GM12878 (cell line): Measurements from ENCODE around the gene NEURL4. TPM values are rescaled to one million over a fixed set of nuclear protein-coding genes. Genes with fewer than 3 reads are reported as not detected.

Experiments
- ATAC-seq: fragments of 200-7000 bp; cut with Tn5 transposase; 3 replicates; pipeline ENCODE4 v1.9.1; 2020; ENCODE audit warnings: mild to moderate bottlenecking, moderate library complexity
- BruUV-seq: library from RNA; stranded (reverse); fragments of 400-500 nt; replicated peaks from 2 replicates; lab custom pipeline; 2021; lab: Mats Ljungman, UMichigan
- CTCF ChIA-PET: fragments of 300-600 bp; sonication (Branson Sonifier 250); formaldehyde crosslinking; extraction: SDS; loops from one replicate; lab custom pipeline; 2021; ENCODE audit warnings: inconsistent platforms; lab: Yijun Ruan, JAX
- POLR2A ChIA-PET: fragments of 350-600 bp; formaldehyde crosslinking; extraction: SDS; loops from one replicate; lab custom pipeline; 2021; ENCODE audit warnings: inconsistent platforms; lab: Charles Lee
- RAD21 ChIA-PET: fragments of 300-600 bp; sonication (Branson Sonifier 250); formaldehyde crosslinking; loops from one replicate; lab custom pipeline; 2023; ENCODE audit warnings: antibody characterized with exemption; ENCODE audit not compliant: unreplicated experiment; lab: Charles Lee
- SMC1A ChIA-PET: fragments of 300-600 bp; sonication (Branson Sonifier 250); formaldehyde crosslinking; loops from one replicate; lab custom pipeline; 2023; ENCODE audit not compliant: unreplicated experiment, uncharacterized antibody; lab: Charles Lee
- DNase-seq: peaks from one replicate; pipeline ENCODE4 v3.0.0-alpha.2; 2011; ENCODE audit warnings: low read depth, low spot score
- FAIRE-seq: peaks from 3 replicates; lab custom pipeline; 2011; peaks lifted over from hg19 to GRCh38; lab: Jason Lieb, UNC
- H2AFZ ChIP-seq: 2 replicates; pipeline ENCODE4 v1.6.0; 2011; ENCODE audit warnings: low read depth, low read length, control low read depth; ENCODE audit not compliant: control insufficient read depth
- H3K27ac ChIP-seq: 2 replicates; pipeline ENCODE4 v1.5.1; 2011; ENCODE audit warnings: control low read depth; ENCODE audit not compliant: control insufficient read depth, insufficient read depth
- H3K27me3 ChIP-seq, 2 experiments: replicated peaks in 1 of 2; 2 replicates each; pipeline versions ENCODE4 v1.6.0 to v1.6.1; 2011; ENCODE audit warnings: low read length in 1 of 2; ENCODE audit not compliant: control insufficient read depth in 2 of 2, insufficient read depth in 2 of 2
- H3K36me3 ChIP-seq, 2 experiments: 2 replicates each; pipeline ENCODE4 v1.5.1; 2011; ENCODE audit warnings: low read length in 1 of 2; ENCODE audit not compliant: control insufficient read depth in 2 of 2, insufficient read depth in 2 of 2
- H3K4me1 ChIP-seq: 2 replicates; pipeline ENCODE4 v1.6.1; 2011; ENCODE audit warnings: mild to moderate bottlenecking, low read length, moderate library complexity, mixed read lengths; ENCODE audit not compliant: control insufficient read depth, insufficient read depth
- H3K4me2 ChIP-seq: 2 replicates; pipeline ENCODE4 v1.6.0; 2011; ENCODE audit warnings: control low read depth; ENCODE audit not compliant: control insufficient read depth, insufficient read depth
- H3K4me3 ChIP-seq: fragments of 200-600 bp; sonication (generic); 2 replicates; pipeline ENCODE4 v1.5.1; 2016
- H3K79me2 ChIP-seq: 2 replicates; pipeline ENCODE4 v1.6.0; 2011; ENCODE audit warnings: low read length; ENCODE audit not compliant: control insufficient read depth, insufficient read depth
- H3K9ac ChIP-seq: 2 replicates; pipeline ENCODE4 v1.8.0; 2011; ENCODE audit warnings: low read length, control low read depth, mixed read lengths; ENCODE audit not compliant: control insufficient read depth, insufficient read depth
- H3K9me3 ChIP-seq: replicated peaks from 3 replicates; pipeline ENCODE4 v1.5.1; 2011; ENCODE audit warnings: mild to moderate bottlenecking, low read length; ENCODE audit not compliant: control insufficient read depth, insufficient read depth
- H4K20me1 ChIP-seq: 2 replicates; pipeline ENCODE4 v1.6.0; 2011; ENCODE audit not compliant: control insufficient read depth, insufficient read depth
- CBX3 ChIP-seq: fragments of 200-600 bp; sonication (generic); IDR thresholded peaks from 2 replicates; pipeline ENCODE4 v1.6.1; 2016; ENCODE audit warnings: low read depth, borderline replicate concordance
- CREM ChIP-seq: IDR thresholded peaks from 2 replicates; pipeline ENCODE4 v1.6.1; 2014; ENCODE audit warnings: antibody characterized with exemption, low read depth
- DPF2 ChIP-seq: fragments of 450-650 bp; IDR thresholded peaks from 2 replicates; pipeline ENCODE4 v1.6.1; 2017; ENCODE audit warnings: mild to moderate bottlenecking
- EZH2 ChIP-seq: IDR thresholded peaks from 2 replicates; pipeline ENCODE4 v1.6.1; 2012; ENCODE audit warnings: low read depth, mild to moderate bottlenecking, control low read depth, inconsistent platforms, low read length, borderline replicate concordance; ENCODE audit not compliant: control insufficient read depth
- GABPA ChIP-seq: IDR thresholded peaks from 2 replicates; pipeline ENCODE4 v1.6.1; 2014; ENCODE audit warnings: antibody characterized with exemption, low read depth, mild to moderate bottlenecking, inconsistent platforms
- KLF5 ChIP-seq: fragments of 450-650 bp; IDR thresholded peaks from 2 replicates; pipeline ENCODE4 v1.6.1; 2014; ENCODE audit warnings: mild to moderate bottlenecking; ENCODE audit not compliant: partially characterized antibody
- POLR2A ChIP-seq: IDR thresholded peaks from 2 replicates; pipeline ENCODE4 v1.6.1; 2011; ENCODE audit warnings: low read depth, mild to moderate bottlenecking, low read length
- PRDM15 ChIP-seq: fragments of 450-650 bp; formaldehyde crosslinking; IDR thresholded peaks from 2 replicates; pipeline ENCODE4 v1.4.0; 2020; ENCODE audit warnings: mild to moderate bottlenecking, moderate library complexity
- SMAD5 ChIP-seq: IDR thresholded peaks from 2 replicates; pipeline ENCODE4 v1.6.1; 2016; ENCODE audit warnings: antibody characterized with exemption, low read depth
- ZNF687 ChIP-seq: fragments of 450-650 bp; IDR thresholded peaks from 2 replicates; pipeline ENCODE4 v1.6.1; 2017; ENCODE audit warnings: mild to moderate bottlenecking, moderate library complexity
- WGBS: methylation state at CpG from one replicate; pipeline ENCODE4 v1.1.6; 2016; ENCODE audit warnings: low lambda C conversion rate; ENCODE audit not compliant: insufficient replicate concordance, insufficient coverage; ENCODE audit errors: missing lambda C conversion rate; 5-methylcytosine and 5-hydroxymethylcytosine counted together
- in situ Hi-C: fragments of 300-500 bp; cut with MboI; formaldehyde crosslinking; loops from 9 replicates; pipeline ENCODE4 v1.14.3; 2018; ENCODE audit warnings: mixed read lengths
- intact Hi-C: fragments of 100-400 bp; cut with micrococcal nuclease; formaldehyde crosslinking; loops from one replicate; pipeline ENCODE4 v1.14.2; 2022; ENCODE audit not compliant: unreplicated experiment
- polyA plus RNA-seq, 11 experiments: library from polyadenylated mRNA; depleted of rRNA in 4 of 11; unstranded in 6 of 11; stranded (reverse) in 5 of 11; fragments of >200 nt; fragmentation: Nextera tagmentation in 4 of 11; fragmentation: Illumina TruSeq in 1 of 11; extraction: Ambion mirVana in 4 of 11; extraction: Trizol in 1 of 11; gene quantifications; 1 replicate in 1 of 11; 2 replicates in 10 of 11; pipeline versions ENCODE4 v1.2.1 to v1.2.3, GENCODE V29; 2011 to 2016; ENCODE audit warnings: inconsistent platforms in 2 of 11, missing spikeins in 2 of 11, low read depth in 1 of 11
- total RNA-seq, 4 experiments: library from RNA; depleted of rRNA in 3 of 4; stranded (reverse); fragments of >200 nt in 3 of 4; fragmentation: Illumina TruSeq in 1 of 4; extraction: Trizol in 1 of 4; gene quantifications; 2 replicates each; pipeline versions ENCODE4 v1.2.1 to v1.2.3, GENCODE V29; 2013 to 2021
- TF ChIP-seq, protein P1 (sequence below): fragments of 450-650 bp; IDR thresholded peaks from 2 replicates; pipeline ENCODE4 v1.6.1; 2018; ENCODE audit warnings: borderline replicate concordance, mild to moderate bottlenecking; ENCODE audit not compliant: partially characterized antibody

The NEURL4 gene
- total and polyA plus RNA-seq, 10 of the 15 experiments (the other 5 are each of a cell fraction or from before 2014, with no cell fraction given), result 0.03 to 41.9 (median 10.0) TPM

- TF ChIP-seq PRDM15 (no peak), KLF5 (no peak), DPF2 (no peak), CBX3 (no peak), EZH2 (no peak)
Observed at GRCh38 chr17:7290166-7290565, 39.0 kb downstream of the NEURL4 start (continued).

- H3K27ac ChIP-seq, result no peak overlapping the region
- ChIA-PET CTCF (interaction anchor here (1.1 to 1.5 kb wide), 2 partner anchors 9 to 23 kb away, joined by 3 to 6 read pairs; no protein-coding TSS in a partner anchor), SMC1A (no interaction called here), POLR2A (interaction anchor here (1.2 kb wide), 1 partner anchor 14 kb away, joined by 9 read pairs; no protein-coding TSS in a partner anchor), RAD21 (interaction anchor here (0.6 kb wide), 1 partner anchor 226 kb away, joined by 3 read pairs; no protein-coding TSS in a partner anchor)
- BruUV-seq, result no TSS peak
- no peaks in the 10 kb centered on the region for H3K36me3 ChIP-seq
- intact Hi-C loops (no loop called here), in situ Hi-C loops (no loop called here)
- no peaks in the 10 kb centered on the region for H3K79me2 ChIP-seq
- no peaks in the 10 kb centered on the region for H3K4me1 ChIP-seq
- H2AFZ ChIP-seq, result no peak overlapping the region
- no peaks in the 10 kb centered on the region for H3K9me3 ChIP-seq
- no peak for FAIRE-seq
- no peak overlapping the region for H3K4me2 ChIP-seq
- H3K4me3 ChIP-seq, result no peak overlapping the region
- H3K9ac ChIP-seq, result no peak overlapping the region
- H4K20me1 ChIP-seq, result no peaks in the 10 kb centered on the region; the same call in 1 of the 2 replicates
- H3K27me3 ChIP-seq, result peaks cover 3 to 6% of the 10 kb centered on the region in 2 experiments
- no peak for ATAC-seq
- WGBS, result 40% methylated on average over 18 of the region's 18 CpGs
- no peak for DNase-seq
- TF ChIP-seq ZNF687, result no peak
- TF ChIP-seq, protein P1, sequence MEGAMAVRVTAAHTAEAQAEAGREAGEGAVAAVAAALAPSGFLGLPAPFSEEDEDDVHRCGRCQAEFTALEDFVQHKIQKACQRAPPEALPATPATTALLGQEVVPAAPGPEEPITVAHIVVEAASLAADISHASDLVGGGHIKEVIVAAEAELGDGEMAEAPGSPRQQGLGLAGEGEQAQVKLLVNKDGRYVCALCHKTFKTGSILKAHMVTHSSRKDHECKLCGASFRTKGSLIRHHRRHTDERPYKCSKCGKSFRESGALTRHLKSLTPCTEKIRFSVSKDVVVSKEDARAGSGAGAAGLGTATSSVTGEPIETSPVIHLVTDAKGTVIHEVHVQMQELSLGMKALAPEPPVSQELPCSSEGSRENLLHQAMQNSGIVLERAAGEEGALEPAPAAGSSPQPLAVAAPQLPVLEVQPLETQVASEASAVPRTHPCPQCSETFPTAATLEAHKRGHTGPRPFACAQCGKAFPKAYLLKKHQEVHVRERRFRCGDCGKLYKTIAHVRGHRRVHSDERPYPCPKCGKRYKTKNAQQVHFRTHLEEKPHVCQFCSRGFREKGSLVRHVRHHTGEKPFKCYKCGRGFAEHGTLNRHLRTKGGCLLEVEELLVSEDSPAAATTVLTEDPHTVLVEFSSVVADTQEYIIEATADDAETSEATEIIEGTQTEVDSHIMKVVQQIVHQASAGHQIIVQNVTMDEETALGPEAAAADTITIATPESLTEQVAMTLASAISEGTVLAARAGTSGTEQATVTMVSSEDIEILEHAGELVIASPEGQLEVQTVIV, result no peak
- TF ChIP-seq SMAD5, result no peak
- TF ChIP-seq POLR2A, result no peak
- TF ChIP-seq GABPA, result no peak
- TF ChIP-seq CREM, result no peak
Observed at GRCh38 chr17:7289256-7290032, 39.7 kb downstream of the NEURL4 start.
